Heart left ventricle (tissue), 16 donors: ENCODE measurements around the gene DMGDH. TPM values are rescaled to one million over a fixed set of nuclear protein-coding genes. Genes with fewer than 3 reads are reported as not detected.

Experiments
- ATAC-seq, 4 donors: fragments of 200-7000 bp; cut with Tn5 transposase; one replicate each; pipeline ENCODE4 v1.9.1; 2020 to 2022; ENCODE audit warnings: moderate library complexity in 4 of 4, mild to moderate bottlenecking in 3 of 4, moderate number of reproducible peaks in 1 of 4
- DNase-seq, 5 donors: peaks; one replicate each; pipeline ENCODE4 v3.0.0-alpha.2; 2020
- H3K27ac ChIP-seq, 12 donors: fragments of 200-600 bp; sonication (generic) in 4 of 12; one replicate each; pipeline versions ENCODE4 v1.5.0 to v1.8.0; 2016 to 2022; ENCODE audit warnings: mild to moderate bottlenecking in 2 of 12
- H3K27me3 ChIP-seq, 9 donors: fragments of 200-600 bp; sonication (generic) in 2 of 9; one replicate each; pipeline versions ENCODE4 v1.5.1 to v1.8.0; 2016 to 2022; ENCODE audit warnings: mild to moderate bottlenecking in 3 of 9
- H3K36me3 ChIP-seq, 9 donors: fragments of 200-600 bp; sonication (generic) in 2 of 9; one replicate each; pipeline versions ENCODE4 v1.5.0 to v1.8.0; 2018 to 2022; ENCODE audit warnings: mild to moderate bottlenecking in 2 of 9
- H3K4me1 ChIP-seq, 12 donors: fragments of 200-600 bp; sonication (generic) in 4 of 12; one replicate each; pipeline versions ENCODE4 v1.5.0 to v1.8.0; 2016 to 2022; ENCODE audit warnings: mild to moderate bottlenecking in 3 of 12
- H3K4me3 ChIP-seq, 12 donors: fragments of 200-600 bp; sonication (generic) in 4 of 12; one replicate each; pipeline versions ENCODE4 v1.5.0 to v1.8.0; 2017 to 2022; ENCODE audit warnings: mild to moderate bottlenecking in 9 of 12, moderate library complexity in 4 of 12
- H3K9me3 ChIP-seq, 12 donors: fragments of 200-600 bp; sonication (generic) in 4 of 12; one replicate each; pipeline versions ENCODE4 v1.5.0 to v1.8.0; 2016 to 2022; ENCODE audit warnings: mild to moderate bottlenecking in 1 of 12
- POLR2A ChIP-seq, 2 donors: fragments of 450-650 bp; IDR thresholded peaks; one replicate each; pipeline ENCODE4 v1.6.1; 2017; ENCODE audit warnings: antibody characterized with exemption in 2 of 2, mild to moderate bottlenecking in 2 of 2, moderate library complexity in 2 of 2
- WGBS, 4 donors: extraction: QIAGEN DNeasy Blood & Tissue Kit in 2 of 4; methylation state at CpG; one replicate each; pipeline versions ENCODE4 v1.1.5 to v1.1.7; 2013 to 2018; 5-methylcytosine and 5-hydroxymethylcytosine counted together
- intact Hi-C, 10 donors: fragments of 100-400 bp; cut with DNase I; formaldehyde crosslinking; loops; one replicate each; pipeline versions ENCODE4 v1.11.1 to v1.14.2; 2022
- long read RNA-seq, 3 donors: library from polyadenylated mRNA; unstranded; transcript quantifications; one replicate each; pipeline ENCODE4 v2.0.0, GENCODE V29; 2020 to 2021
- polyA plus RNA-seq, 2 donors: library from polyadenylated mRNA; stranded (reverse); fragments of 200-250 nt; gene quantifications; one replicate each; pipeline ENCODE4 v1.2.3, GENCODE V29; 2013
- total RNA-seq, 9 donors: library from RNA; depleted of rRNA in 2 of 9; stranded (reverse); fragments of >200 nt in 2 of 9; fragmentation: NEBNext Ultra II Directional in 3 of 9; extraction: Animal tissue kit (Norgen Biotek cat#: 25700) in 3 of 9; gene quantifications; one replicate each; pipeline versions ENCODE4 v1.1.0 to v1.2.4, GENCODE V29; 2016 to 2023
- TF ChIP-seq, protein P1 (sequence below), 12 donors: fragments of 200-600 bp; sonication (generic) in 4 of 12; IDR thresholded peaks; one replicate each; pipeline versions ENCODE4 v1.5.0 to v1.8.0; 2018 to 2022; ENCODE audit warnings: antibody characterized with exemption in 12 of 12, mild to moderate bottlenecking in 5 of 12
- donor health status: ischemic (EF 13 %, LVEDD 7.1; RV severe dilation, severe dysfunction).
- donor health status: healthy with polysubstance abuse.
- donor health status: DM: no; HTN: yes; CAD: no.
- donor health status: DM: no; HTN: no; CAD: no.
- donor health status: ischemic (EF 25% LVEDD 6.9; RV normal size, moderate dysfunction).
- donor health status: ischemic (EF 25% LVEDD 5.7; RV mildly dilated, moderate dysfunction).
- donor health status: healthy.
- donor health status: DM: yes; HTN: yes; CAD: no.
- donor health status: ischemic (EF 35%, LVEDD 5.7; RV mildly dilated, moderate dysfunction).
- donor health status: nonischemic (EF 11% LVEDD 7.7; RV severe dilation, severe dysfunction).
- donor health status: DM: yes; HTN: yes; CAD: no.
- donor health status: PGD.
- donor health status: ischemic (EF 29% LVEDD 5.4; RV normal size, mild dysfunction).
- donor health status: nonischemic (EF 23%, LVEDD 6.1; RV moderate dilation, normal function).

Gene DMGDH
- total RNA-seq (1 to 10 TPM; 1.3 to 3.2 (median 2.7) TPM), polyA plus RNA-seq (under 1 TPM; 0.25 to 0.53 TPM)
- long read RNA-seq, donor 1, partial matches to known transcripts = 0 of 6 reads
- long read RNA-seq, donor 1, other reads (novel, unspliced or antisense) = 6 of 6 reads
- long read RNA-seq, donor 2, partial matches to known transcripts = 0 of 2 reads
- long read RNA-seq, donor 2, other reads (novel, unspliced or antisense) = 1 of 2 reads
- long read RNA-seq, donor 3, partial matches to known transcripts = 0 of 3 reads
- long read RNA-seq, donor 3, other reads (novel, unspliced or antisense) = 2 of 3 reads

DNA sequence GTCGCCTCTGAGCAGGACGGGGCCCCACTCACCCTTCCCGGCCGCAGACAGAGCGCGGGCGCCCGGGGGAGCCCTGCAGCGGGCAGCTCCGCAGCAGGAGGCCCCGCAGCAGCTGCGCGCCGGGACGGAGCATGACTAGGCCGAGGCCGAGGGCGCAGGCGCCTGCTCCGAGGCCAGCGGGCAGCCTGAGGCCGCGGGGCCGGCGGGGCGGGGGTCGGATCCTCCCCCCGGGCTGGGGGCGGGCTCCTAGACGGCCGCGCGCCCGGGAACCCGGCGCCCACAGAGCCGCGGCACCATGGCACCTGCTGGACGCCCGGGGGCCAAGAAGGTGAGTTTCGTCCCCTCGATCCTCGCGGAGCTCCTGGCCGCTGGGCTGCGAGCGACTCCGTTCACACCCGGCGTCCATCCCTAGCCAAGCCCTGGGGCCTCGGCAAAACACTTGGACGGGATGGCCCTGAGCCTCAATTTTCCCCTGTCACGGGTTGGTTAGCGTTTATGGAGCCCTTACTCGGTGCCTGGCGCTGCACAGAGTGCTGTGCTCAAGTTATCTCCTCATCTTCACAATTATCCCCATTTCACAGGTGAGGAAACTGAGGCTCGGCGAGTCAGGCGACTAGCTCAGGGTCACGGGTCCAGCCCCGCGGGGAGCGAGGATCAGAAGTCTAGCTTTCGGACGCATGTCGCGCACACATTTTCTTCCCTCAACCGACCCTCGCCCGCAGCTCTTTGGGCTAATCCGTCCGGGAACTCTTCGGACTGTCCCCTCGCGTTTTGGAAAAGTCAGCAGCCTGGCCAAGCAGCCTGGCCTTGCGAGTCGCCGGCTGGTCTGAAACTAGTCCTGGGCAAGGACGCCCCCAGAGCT, at the start of gene DMGDH, which contains the start of gene BHMT2:
TSS of gene DMGDH (minus strand) at position 187 of the 862 bp plus-strand sequence. CDS start at position 133, 54 bp downstream.
TSS of gene BHMT2 (plus strand) at position 280 of the 862 bp plus-strand sequence. CDS start at position 296, 16 bp downstream.
- Histone ChIP-seq H3K27ac (peak within 1 kb of the TSS in 7 of 12 donors; percentile 1 to 56 (median 9)), H3K27me3 (peaks cover 0 to 22% (median 4%) of the 10 kb centered on the region in 9 donors), H3K9me3 (peaks cover 0 to 12% (median 0%) of the 10 kb centered on the region in 12 donors), H3K4me1 (peaks cover 0 to 14% (median 0%) of the 10 kb centered on the region in 12 donors), H3K4me3 (peak within 1 kb of the TSS in 11 of 12 donors; percentile 27 to 66 (median 50)), H3K36me3 (no peaks in the 10 kb centered on the region)
- TF ChIP-seq, protein P1, sequence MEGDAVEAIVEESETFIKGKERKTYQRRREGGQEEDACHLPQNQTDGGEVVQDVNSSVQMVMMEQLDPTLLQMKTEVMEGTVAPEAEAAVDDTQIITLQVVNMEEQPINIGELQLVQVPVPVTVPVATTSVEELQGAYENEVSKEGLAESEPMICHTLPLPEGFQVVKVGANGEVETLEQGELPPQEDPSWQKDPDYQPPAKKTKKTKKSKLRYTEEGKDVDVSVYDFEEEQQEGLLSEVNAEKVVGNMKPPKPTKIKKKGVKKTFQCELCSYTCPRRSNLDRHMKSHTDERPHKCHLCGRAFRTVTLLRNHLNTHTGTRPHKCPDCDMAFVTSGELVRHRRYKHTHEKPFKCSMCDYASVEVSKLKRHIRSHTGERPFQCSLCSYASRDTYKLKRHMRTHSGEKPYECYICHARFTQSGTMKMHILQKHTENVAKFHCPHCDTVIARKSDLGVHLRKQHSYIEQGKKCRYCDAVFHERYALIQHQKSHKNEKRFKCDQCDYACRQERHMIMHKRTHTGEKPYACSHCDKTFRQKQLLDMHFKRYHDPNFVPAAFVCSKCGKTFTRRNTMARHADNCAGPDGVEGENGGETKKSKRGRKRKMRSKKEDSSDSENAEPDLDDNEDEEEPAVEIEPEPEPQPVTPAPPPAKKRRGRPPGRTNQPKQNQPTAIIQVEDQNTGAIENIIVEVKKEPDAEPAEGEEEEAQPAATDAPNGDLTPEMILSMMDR (IDR thresholded peaks at IDR 0.05) = no peak
- no peak for TF ChIP-seq POLR2A (IDR thresholded peaks at IDR 0.05)
- WGBS, 4 donors = 19 to 49% (median 35%) methylated on average over 37 to 79 of the region's 79 CpGs
- peak; percentile 57 to 93 (median 78) for ATAC-seq
- intact Hi-C loops = no loop called here
- DNase-seq = peak; percentile 20 to 68 (median 41)

DNA sequence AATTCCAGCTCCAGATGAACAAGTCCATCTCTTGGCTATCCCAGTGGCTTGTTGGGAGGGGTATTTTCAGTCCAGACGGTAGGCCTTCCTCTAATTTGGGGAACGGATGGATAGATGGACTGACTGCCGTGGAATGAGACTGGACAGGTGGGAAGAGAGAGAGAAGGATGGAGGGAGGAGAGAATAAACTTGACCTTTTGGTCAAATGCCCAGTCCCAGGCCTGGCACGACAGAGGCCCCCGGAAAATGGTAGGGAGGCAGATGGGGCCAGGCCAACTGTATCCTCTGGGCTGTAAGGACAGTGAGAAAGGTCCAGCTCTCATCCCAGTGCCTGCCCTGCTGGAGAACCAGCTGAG, 43.2 kb upstream of the DMGDH start:
- DNase-seq = no peak
- Histone ChIP-seq H3K4me3 (no peak overlapping the region), H3K27me3 (peaks cover 9 to 61% (median 31%) of the 10 kb centered on the region in 9 donors), H3K36me3 (no peaks in the 10 kb centered on the region), H3K27ac (no peak overlapping the region), H3K9me3 (no peaks in the 10 kb centered on the region), H3K4me1 (peaks cover 0 to 16% (median 2%) of the 10 kb centered on the region in 12 donors)
- TF ChIP-seq, protein P1 (IDR thresholded peaks at IDR 0.05) = no peak
- no peak for TF ChIP-seq POLR2A (IDR thresholded peaks at IDR 0.05)
- intact Hi-C loops = loop anchor here in 2 of 10 donors (5.0 kb wide), 2 partner anchors 85 to 90 kb away; no protein-coding TSS in a partner anchor
- 69 to 81% (median 77%) methylated on average over 5 of the region's 5 CpGs for WGBS, 4 donors
- peak in 1 of 4 donors; percentile 27 for ATAC-seq

DNA sequence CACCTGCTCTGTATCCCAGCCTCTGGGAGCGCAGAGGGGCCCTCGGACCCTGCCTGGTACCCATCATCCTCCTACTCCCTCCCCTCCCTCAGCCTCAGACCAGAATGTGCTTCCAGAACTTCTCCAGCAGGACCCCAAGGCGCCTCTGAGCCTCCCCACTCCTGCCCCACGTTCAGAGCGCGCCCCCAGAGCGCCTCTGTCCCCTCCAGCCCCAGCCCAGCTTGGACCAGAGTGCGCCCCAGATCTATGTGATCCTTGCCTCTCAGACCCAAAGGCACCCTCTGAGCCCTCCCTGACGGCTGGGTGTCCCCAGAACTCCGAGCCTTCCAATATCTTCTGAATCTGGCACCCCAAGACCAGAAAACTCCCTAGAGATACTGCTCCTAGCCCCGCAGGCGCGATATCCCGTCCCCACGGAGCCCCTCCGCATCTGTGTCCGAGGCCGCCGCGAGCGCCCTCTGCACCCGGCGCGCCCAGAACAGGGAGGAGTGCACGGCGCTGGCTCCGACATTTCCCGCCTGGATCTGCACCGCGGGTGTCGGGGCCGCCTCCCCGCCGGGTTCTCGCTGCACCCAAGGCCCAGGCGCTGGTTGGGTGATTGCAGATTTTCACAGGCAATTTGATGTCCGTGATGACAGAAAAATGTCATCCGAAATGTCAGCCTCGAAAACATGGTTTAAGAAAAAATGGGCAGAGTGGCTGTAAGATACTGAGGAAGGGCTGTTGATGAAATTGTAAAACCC, 42.7 kb upstream of the DMGDH start:
- H3K36me3 ChIP-seq = no peaks in the 10 kb centered on the region
- 6 to 9% (median 7%) methylated on average over 29 to 39 of the region's 39 CpGs for WGBS, 4 donors
- DNase-seq (no peak), ATAC-seq (peak in 2 of 4 donors; percentile 45 to 60)
- H3K9me3 ChIP-seq = no peaks in the 10 kb centered on the region
- intact Hi-C loops = loop anchor here in 2 of 10 donors (5.0 kb wide), 2 partner anchors 85 to 90 kb away; no protein-coding TSS in a partner anchor
- no peak overlapping the region for H3K27ac ChIP-seq
- peaks cover 9 to 61% (median 31%) of the 10 kb centered on the region in 9 donors for H3K27me3 ChIP-seq
- TF ChIP-seq, protein P1 (IDR thresholded peaks at IDR 0.05) = no peak
- TF ChIP-seq POLR2A (IDR thresholded peaks at IDR 0.05) = no peak
- peak overlapping the region in 5 of 12 donors; percentile 8 to 19 (median 12) for H3K4me3 ChIP-seq
- peaks cover 0 to 21% (median 2%) of the 10 kb centered on the region in 12 donors for H3K4me1 ChIP-seq
